Loucy (cell line): ENCODE measurements around the gene TMSB4X.

Source experiments
- EZH2phosphoT487 ChIP-seq: fragments of 200-600 bp; IDR thresholded peaks from 2 replicates; pipeline ENCODE4 v1.6.1; 2018; ENCODE audit warnings: antibody characterized with exemption, mild to moderate bottlenecking, moderate library complexity, borderline replicate concordance
- TF ChIP-seq, protein P1 (sequence below): fragments of 200-600 bp; sonication (generic); conservative IDR thresholded peaks from 2 replicates; pipeline ENCODE4 v1.5.1; 2014; ENCODE audit warnings: mild to moderate bottlenecking, antibody characterized with exemption, low read length

DNA sequence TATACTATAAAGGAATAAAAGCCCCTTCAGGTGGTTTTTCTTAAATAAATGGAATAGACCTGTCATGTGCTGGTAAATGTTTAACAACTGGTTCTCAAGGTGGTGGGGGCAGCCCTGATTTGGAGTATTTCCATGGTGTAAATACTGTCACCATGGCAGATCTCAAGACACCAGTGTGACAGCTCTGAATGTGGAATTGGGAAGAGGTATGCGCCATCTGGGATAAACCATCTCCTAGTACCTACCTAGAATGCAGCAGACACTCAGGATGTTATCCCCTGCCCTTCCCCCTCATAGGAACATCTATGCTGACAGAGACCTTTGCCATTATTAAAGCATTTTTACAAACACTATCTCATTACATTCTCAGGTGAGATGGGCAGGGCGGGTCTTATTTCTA is 26.4 kb upstream of the TMSB4X start:
- TF ChIP-seq, protein P1, sequence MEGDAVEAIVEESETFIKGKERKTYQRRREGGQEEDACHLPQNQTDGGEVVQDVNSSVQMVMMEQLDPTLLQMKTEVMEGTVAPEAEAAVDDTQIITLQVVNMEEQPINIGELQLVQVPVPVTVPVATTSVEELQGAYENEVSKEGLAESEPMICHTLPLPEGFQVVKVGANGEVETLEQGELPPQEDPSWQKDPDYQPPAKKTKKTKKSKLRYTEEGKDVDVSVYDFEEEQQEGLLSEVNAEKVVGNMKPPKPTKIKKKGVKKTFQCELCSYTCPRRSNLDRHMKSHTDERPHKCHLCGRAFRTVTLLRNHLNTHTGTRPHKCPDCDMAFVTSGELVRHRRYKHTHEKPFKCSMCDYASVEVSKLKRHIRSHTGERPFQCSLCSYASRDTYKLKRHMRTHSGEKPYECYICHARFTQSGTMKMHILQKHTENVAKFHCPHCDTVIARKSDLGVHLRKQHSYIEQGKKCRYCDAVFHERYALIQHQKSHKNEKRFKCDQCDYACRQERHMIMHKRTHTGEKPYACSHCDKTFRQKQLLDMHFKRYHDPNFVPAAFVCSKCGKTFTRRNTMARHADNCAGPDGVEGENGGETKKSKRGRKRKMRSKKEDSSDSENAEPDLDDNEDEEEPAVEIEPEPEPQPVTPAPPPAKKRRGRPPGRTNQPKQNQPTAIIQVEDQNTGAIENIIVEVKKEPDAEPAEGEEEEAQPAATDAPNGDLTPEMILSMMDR: no peak
- TF ChIP-seq EZH2phosphoT487: no peak
